HG02610 (cell line): ENCODE data around the gene PVALEF.

Experiments used
- ATAC-seq: cut with Tn5 transposase; IDR thresholded peaks from one replicate; pipeline ENCODE4 v1.9.1; 2021; ENCODE audit warnings: mild to moderate bottlenecking, moderate library complexity; ENCODE audit not compliant: unreplicated experiment

Gene PVALEF

DNA sequence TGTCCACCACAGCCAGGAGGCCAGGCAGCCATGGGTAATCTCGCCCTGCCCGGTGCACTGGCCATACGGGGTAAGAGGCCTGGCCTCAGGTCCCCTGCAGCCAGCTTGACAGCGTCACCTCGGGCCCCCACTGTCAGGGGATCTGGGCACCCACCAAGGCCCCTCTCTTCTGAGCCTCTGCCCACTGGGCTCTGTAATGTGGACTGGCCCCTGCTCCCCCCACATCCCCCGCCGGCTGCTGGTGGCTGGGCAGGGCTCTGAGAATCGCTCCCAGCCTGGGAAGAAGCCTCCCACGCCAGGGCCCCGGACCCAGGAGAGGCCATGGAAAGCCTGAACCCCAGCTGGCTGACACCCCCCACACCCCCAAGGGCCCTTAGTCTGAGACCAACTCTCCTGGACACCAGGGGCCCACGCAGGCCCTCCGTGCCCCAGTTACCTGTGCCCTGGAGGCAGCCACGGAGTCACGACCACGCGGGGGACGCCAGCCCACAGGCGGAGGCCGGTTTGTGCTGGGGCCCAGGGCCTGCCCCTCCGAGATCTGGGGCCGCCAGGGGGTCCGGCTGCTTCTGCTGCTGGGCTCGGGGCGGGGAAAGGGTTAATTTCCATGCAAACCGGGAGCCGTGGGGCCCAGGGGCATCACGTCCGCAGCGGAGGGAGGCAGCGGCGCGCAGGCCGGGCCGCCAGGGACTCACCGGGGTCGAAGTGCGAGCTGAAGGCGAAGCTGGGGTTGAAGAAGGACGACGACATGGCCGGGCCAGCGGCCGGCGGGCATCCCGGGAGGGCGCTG, at the start of gene PVALEF:
Gene PVALEF, plus strand, starts transcription at position 262 of the 787 bp plus-strand sequence. CDS start 15,720 bp downstream, outside the sequence.
- no peak for ATAC-seq

DNA sequence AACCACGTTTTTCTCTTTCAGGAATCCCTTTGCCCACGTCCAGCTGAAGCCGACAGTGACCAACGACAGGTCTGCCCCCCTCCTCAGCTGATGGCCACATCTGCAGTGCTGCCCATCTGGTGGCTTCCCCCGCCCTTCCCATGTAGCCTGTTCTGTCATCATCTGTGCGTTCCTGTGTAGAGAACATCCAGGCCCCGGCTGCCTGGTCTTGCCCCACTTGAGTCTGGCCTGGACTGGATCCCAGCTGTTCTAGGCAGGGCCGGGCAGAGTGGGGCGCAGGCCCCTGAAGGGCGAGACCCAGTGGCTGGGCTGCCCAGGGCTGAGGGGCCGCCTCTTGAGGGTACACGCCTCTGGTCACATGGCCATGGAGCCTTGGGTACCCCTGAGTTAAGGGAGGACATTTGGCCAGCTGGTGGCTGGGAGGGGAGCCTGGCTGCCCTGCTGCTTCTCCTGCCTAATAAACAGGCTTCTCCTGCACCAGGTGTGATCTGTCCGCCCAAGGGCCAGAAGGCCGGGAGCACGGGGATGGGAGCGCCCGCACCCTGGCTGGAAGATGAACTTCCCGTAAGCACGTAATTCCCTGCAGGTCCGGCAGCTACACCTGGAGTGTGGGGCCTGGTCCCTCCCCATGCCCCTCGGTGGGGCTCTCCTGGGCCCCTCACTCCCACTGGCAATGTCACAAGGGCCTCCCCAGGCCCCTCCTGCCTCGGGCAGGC, 49.4 kb upstream of the PVALEF start:
- no peak for ATAC-seq

DNA sequence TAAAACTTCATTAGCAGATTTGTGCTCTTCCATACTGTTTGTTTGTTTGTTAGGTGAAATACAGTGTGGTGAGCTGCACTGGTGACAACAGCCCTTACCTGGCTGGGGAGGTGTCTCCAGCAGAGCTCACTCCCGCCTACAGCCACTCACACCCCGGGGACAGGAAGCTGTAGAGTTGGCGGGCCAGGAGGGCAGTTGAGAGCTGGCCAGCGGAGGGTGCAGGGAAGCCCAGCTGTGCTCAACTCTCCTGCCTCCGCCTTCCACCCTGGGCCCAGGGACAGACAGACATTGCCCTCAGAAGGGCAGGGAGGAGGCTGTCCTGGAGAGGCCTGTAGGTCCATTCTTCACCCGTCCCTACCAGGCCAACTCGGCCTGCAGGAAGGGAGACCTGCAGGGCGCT, 48.6 kb upstream of the PVALEF start:
- no peak for ATAC-seq

DNA sequence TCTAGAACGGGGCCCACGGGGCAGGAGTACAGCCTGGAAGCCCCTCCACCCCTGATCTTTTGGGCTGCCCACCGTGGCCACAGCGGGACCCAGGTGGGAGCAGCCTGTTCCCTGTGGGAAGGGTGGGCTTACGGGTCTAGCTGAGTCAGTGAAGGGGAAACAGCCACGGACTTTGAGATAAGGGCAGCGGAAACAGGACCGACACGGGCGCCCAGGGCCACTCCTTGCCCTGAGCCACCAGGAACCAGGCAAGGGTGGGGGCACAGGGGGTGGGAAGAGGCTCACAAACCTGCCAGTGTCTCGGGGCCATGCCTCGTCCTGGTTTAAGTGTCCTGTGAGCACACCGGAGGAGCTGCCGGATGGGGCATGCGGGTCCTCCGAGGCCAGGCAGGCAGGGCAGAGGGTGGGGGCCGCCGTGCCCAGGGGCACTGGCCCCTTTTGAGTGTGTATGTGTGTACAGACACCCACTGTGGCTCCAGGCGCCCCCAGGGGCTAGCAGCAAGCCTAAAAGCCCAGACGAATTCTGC, 47.6 kb upstream of the PVALEF start:
- ATAC-seq, result no peak

DNA sequence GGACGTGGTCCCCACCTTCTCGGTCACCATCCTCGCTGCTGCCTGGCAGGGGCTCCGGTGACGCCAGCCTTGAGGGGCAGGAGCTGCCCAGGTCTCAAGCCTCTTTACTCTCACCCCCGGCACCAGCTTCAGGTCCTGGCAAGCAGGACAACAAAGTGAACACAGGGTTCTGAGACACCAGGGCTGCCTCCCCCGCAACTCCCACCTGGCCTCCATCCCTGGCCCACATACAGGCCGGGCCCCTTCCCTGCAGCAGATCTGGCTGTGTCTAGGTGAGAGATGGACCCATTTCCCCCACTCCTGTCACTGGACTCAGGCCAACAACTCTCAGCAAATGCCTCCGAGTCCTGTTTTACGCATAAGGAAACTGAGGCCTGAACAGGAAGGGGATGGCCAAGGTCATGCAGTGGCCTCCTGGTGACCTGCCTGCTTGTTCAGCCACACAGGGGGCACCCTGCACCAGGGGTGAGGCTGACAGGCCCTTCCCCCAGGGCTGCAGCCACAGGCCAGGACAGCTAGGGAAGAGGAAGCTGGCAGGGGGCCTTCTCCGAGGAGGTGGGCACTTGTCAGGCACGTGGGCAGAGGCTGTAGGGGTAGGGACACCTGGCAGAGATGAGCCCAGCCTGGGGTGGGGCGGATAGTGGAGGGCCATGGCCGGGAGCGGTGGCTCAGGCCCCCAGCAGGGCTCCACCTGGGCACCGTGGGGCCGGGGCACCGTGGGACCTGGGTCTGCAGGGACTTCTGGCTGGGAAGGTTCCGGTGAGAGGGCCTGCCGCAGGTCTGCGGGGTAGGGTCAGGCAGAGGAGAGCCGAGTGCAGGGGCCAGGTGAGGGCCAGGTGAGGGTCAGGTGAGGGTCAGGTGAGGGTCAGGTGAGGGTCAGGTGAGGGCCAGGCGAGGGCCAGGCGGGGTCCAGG, 46.7 kb upstream of the PVALEF start:
- no peak for ATAC-seq

GRCh38 chr17:81119223-81120148, 45.8 kb upstream of the PVALEF start:
- ATAC-seq, result no peak

GRCh38 chr17:81120149-81120484, 45.2 kb upstream of the PVALEF start:
- no peak for ATAC-seq

DNA sequence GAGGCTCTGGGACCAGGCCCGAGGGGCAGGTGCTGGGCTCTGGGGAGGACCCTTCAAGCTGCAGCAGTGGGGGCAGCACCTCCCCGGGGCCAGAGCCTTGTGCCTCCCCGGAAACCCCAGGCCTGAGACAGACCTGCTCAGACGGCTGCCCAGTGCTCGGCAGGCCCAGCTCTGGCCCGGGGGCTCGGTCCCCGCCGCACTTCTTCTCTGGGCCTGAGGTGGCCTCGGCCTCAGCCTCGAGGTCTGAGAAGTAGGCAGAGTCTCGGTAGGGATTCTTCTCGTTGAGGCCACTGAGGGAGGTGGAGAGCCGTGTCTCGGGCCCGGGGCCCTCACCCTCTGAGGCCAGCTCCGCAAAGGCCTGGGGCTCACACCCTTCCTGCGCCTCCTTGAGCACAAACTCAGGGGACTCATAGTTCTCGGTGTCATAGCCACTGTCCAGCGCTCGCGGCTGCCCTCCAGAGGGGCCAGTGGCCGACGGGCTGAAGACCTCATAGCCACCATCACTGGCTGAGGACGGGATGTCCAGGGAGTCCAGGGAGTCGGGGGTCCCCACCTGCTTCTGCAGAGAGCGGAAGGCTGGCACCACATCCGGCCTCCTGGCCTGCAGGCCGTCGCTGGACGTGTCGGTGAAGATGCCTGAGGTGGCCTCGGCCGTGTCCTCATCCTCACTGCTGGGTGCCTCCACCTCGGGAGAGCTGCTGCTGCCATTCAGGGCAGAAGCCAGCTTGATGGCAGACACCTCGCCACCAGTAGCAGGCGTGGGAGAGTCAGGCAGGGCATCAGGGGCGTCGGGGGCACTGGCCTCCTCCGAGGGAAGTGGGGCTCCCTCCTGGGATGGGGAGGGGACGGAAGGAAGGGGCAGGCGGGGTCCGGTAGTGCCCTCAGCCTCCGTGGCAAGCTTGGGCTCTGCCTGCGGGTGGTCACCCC, 44.3 kb upstream of the PVALEF start:
- ATAC-seq, result no peak

DNA sequence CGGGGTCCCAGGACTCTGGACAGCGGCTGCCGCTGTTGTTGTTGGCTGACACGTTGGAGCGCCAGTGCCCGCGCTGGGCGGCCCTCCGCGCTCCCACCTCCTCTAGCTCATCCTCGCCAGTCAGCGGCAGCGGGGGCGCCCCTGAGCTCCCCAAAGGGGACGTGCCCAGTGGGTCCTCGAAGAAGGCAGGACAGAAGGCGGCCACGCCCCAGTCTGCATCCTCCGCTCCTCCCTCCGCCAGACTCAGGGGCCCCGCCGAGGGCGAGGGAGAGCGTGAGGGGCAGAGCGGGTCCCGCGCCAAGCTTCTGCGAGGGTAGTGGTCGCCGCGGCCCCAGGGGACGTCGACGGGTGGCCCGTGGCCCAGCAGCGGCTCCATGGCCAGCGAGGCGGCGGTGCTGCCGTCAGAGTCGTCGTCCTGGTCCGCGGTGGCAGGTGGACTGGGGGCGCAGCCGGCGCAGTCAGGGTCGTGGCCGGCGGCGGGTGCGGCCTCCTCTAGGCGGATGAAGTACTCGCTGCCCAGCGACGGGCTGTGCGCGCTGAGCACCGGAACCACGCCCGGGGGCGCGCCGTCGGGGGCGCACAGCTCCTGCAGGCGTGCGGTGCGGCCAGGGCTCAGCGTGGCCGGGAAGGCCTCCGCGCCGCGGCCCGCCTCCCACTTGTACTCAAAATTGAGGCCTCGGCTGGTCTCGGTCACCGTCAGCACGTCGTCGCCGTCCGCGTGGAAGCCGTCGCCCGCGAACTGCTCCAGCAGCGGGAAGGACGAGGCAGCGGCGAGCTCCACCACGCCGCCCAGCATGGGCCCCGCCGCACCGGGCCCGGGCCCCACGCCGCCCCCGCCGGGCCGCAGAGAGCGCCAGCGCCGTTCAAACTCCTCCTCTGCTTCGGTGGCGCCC, 43.2 kb upstream of the PVALEF start:
- ATAC-seq, result no peak

DNA sequence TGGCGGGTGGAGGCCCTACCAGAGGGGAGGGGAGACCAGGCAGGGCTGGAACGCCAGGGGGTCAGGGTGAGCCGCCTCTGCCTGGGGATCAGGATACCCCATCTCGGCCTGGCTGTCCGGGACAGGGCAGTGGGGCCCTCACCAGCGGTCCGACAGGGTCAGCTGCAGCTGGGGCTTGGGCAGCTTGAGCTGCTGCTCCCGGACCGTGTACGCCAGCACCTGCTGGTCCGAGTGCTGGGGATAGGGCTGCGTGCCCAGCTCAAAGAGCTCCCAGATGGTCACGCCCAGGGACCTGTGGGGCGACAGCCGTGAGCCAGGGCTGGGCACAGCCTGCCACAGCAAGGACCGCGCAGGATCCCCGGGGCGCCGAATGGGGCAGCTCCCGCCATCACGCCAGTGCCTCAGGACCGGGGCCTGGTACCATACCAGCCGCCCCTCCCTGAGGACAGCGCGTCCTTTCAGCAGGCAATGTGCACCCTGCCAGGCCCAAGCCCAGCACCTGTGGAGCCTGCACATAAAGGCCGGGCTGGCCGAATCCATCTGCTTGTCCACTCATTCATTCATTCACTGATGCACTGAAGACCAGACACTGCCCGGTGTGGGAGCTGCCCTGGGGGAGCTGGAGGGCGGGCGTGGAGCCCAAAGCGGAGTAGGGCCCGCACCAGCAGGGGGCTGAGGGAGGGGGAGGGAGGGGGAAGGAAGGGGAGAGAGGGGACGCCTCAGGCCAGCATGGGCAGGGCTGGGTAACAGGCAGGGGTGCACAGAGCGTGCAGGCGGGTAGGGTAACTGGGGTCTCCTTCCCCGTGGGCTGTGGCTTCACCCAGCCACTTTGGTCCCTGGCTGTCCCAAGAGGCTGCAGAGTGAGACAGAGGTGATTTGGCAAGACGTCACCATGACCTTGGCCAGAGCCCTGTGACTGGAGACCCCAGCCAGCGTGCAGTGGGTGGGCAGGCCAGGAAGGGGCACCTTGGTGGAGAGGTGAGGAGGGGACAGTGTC, 42.0 kb upstream of the PVALEF start:
- ATAC-seq, result no peak

- ATAC-seq, result no peak
Measured at GRCh38 chr17:81124377-81124776, 40.9 kb upstream of the PVALEF start.

- ATAC-seq, result no peak
Measured at GRCh38 chr17:81125573-81126081, 39.7 kb upstream of the PVALEF start.

- ATAC-seq, result no peak
Measured at GRCh38 chr17:81126281-81127132, 38.8 kb upstream of the PVALEF start.

DNA sequence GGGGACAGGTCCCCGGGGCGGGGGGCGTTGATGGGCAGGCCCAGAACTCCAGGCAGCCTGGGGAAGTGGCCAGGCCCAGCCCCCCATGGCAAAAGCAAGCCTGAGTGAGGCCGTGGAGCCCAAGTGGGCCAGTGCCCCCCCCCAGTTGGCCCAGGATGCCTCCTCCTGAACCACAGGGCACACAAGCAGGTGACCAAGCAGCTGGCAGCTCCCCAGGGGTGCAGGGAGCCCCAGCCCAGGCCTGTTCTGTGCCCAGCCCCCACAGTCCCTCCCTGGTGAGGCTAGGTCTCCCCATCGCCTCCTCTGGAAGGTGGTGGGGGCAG, 38.2 kb upstream of the PVALEF start:
- ATAC-seq, result no peak

DNA sequence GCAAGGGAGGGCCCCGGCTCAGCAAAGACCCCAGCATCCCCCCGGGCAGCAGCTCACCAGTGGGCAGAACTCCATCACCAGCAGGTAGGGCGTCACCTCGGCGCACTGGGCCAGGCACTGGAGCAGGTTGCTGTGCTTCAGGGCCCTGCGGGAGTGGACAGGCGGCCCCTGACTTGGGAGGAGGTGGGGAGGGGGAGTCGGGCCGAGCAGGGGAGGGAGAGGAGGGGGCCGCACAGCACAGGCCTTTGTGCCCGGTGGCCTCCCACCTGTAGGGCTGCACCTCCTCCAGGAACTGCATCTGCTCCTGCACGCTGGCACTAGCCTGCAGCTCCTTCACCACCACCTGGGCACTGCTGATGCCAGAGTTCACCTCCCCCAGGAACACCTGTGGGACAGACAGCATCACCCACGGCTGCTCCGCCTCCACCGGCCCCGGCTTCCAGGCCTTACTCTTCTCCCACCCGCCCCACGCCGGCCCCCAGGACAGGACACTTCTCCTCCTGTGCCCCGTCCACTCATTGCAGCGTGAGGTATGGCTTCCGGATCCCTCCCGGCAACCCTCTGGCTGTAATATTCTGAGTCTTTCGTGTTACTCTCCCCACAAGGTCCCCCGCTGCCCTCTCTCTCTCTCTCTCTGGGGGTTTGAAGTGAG, 37.7 kb upstream of the PVALEF start:
- ATAC-seq, result no peak
